A549 (cell line): ENCODE data around the gene SETSIP.

Experiments used
- CBX2 ChIP-seq: fragments of 200-600 bp; sonication (generic); IDR thresholded peaks from 2 replicates; pipeline ENCODE4 v1.6.1; 2016; ENCODE audit warnings: low read depth, mild to moderate bottlenecking, borderline replicate concordance
- USF2 ChIP-seq: fragments of 450-650 bp; IDR thresholded peaks from 2 replicates; pipeline ENCODE4 v1.6.1; 2014; ENCODE audit warnings: antibody characterized with exemption

- TF ChIP-seq USF2 (no peak), CBX2 (no peak)
These were observed 45.8 kb downstream of the SETSIP start for GRCh38 chr1:92029241-92029922.
